Stimulated activated CD8-positive, alpha-beta memory T cell treated with anti-CD3 and anti-CD28 coated beads, Interleukin-2, amount 100 ng/mL, for 48 hours (primary cell): Measurements from ENCODE around the gene TSPO.

Experiments used
- DNase-seq, 2 donors: peaks; one replicate each; pipeline ENCODE4 v3.0.0-alpha.2; 2020; ENCODE audit warnings: low read depth in 2 of 2

TSPO gene

GRCh38 chr22:43159484-43160178, 8.3 kb downstream of the TSPO start:
- no peak for DNase-seq

DNA sequence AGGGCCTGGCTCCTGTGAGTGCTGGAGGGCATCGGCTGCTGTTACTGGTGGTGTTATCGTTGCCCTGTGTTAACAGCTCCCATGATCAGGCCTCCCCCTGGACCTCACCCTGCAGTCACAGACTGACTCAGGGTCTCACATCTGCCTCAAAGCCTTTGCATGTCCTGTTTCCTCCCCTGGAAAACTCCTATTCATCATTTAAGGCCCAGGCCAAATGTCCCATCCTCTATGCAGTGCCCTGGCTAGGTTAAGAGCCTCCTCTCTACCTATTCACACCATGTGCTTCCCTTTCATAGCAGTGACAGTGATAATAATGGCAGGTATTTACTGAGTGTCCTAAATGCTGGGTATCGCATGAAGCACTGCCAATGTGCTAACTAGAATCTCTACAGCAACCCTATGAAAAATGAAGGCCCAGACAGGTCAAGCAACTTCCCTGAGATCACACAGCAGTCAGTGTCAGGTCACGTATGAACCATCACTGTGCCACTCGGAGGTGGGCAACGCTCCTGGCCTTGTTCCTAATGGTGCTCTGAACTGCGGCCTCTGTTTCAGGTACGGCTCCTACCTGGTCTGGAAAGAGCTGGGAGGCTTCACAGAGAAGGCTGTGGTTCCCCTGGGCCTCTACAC, 9.3 kb downstream of the TSPO start:
- no peak for DNase-seq

GRCh38 chr22:43162412-43163150, 11.2 kb downstream of the TSPO start:
- no peak for DNase-seq

GRCh38 chr22:43163241-43163795, 12.0 kb downstream of the TSPO start:
- DNase-seq: no peak

- no peak for DNase-seq
Measured at GRCh38 chr22:43164636-43165035, 13.3 kb downstream of the TSPO start.

DNA sequence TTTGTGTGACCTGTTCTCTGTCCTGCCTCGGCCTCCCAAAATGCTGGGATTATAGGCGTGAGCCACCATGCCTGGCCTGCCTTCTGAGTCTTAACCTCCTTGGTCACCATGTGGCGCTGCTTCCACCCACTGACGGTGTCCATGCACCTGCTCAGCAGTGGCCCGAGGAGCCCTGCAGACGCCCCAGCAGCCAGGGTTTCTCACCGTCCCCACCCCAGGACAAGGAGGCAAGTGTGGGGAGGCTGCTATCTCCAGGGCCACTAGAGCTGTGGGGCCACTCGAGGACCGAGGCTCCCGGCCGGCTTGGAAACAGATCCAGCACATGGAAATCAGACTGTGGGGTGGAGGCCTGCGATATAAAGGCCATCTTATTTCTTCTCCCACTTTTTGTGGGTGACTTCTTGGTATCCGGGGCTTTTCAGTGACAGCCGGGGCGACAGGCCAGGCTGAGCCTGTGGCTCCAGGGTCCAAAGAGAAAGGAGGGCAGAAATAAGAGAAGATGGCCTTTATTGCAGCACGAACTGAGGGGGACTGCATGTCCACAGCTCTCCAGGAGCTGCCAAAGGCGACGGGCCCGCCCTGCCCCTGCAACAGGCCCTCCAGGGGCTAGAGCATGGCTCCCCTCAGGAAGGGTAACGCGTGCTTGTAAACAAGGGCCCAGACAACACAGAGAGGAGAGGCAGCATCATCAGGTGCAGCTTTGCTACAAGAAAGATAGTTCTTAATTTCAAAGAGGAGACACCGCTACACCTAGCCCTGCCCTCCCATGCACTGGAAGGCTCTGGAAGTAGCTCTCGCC, 15.0 kb downstream of the TSPO start:
- no peak for DNase-seq

DNA sequence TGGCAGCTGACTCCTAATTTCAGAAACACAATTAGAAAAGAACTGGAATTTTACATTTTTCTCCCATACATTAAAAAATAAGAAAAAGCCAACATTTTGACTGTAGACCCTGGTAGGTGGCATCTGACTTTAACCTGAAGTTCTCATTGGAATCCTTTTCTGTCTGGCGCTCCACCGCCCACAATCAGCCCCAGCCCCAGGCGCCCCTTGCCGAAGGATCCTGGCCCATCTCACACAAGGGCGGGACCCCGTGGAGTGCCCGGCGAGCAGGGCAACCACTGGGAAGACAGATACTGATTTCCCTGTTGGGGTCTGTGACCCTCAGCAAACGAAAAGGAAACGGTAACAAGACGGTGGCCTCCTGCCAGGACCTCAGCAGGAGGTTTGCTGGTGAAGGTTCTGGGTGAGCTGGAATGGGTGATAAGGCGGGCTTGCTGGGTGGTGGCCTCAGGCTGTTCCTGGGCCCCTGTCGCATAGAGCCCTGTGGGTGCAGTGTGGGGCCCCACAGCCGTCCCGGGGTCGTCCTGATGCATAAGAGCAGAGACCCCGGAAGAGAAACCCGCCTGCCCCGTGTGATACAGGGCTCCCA, 15.7 kb downstream of the TSPO start:
- no peak for DNase-seq

- DNase-seq: no peak
Measured at GRCh38 chr22:43168471-43169309, 17.3 kb downstream of the TSPO start.

DNA sequence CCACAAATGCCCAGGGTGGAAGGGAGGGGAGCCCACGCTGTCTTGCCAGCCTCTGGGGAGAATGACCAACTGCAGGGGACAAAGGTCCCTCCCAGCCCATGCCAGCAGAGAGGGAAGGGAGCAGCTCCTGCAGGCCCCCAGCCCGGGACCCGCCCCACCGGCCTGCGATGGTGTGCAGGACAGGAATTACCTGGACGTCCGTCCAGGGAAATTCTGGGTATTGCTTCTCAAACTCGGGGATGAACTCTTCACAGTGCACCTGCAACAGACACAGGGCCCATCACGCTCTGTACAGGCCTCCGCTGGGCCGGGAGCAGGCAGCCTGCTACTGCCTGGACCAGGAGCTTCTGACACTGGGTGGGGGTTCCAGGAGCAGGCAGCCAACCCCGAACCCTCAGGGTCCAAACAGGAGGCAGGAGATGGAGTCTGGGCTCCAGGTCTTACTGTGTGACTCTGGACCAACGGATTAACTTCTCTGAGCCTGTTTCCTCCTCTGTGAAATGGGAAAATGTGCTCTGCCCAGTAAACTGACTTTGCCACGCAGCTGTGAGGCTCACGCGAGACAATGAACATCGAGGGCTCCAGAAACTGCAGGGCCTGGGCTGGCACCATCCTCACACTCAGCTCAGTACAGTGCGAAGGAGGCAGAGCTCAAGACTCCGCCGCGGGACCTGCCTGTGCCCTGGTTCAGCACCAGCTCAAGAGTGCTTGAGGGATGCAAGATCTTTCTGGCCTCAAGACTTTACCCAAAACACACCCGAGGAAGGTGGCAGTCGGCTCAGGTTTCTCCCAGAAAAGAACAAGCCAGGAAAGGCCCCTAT, 18.2 kb downstream of the TSPO start:
- DNase-seq: no peak

- DNase-seq: no peak
Measured at GRCh38 chr22:43170131-43170480, 18.7 kb downstream of the TSPO start.

DNA sequence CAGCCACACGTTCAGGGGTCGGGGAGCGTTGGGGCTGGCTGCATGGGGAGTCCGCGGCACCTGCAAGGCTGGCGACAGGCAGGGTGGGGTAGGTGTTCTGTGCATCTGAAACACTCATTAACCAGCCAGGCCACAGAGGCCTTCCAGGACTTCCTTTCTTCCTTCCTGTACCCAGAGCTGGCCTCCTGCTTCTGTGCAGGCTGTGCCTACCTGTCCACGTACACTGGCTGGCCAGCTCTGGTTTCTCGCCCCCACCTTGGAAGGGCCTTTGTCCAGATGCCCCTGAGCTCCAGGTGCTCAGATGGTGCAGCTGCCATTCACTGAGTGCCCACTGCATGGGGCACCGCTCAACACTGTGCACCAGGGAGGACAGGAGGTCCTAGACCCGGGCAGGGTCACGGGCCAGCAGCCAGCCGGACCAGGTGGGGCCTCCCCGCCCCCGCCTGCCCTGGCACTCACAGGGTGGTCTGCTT, 19.7 kb downstream of the TSPO start:
- no peak for DNase-seq

GRCh38 chr22:43171607-43172006, 20.2 kb downstream of the TSPO start:
- DNase-seq: no peak

GRCh38 chr22:43172191-43172590, 20.8 kb downstream of the TSPO start:
- DNase-seq: no peak

DNA sequence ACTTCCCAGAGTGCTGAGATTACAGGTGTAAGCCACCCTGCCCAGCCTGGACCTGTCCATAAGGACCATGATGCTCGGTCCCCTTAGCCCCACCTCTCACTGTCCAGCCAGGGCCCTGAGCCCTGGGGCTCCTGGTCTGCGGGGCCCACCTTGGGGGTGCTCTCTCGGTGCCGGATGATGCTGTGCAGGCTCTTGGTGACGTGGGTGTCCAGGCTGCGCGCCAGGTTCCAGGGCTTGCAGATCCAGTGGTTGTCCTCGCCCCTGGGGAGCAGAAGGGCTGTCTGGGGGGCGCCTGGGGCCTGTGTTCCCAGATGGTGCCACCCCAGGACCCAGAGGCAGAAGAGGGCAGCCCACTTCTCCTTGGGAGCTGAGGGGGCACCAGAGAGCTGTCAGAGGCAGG, 22.2 kb downstream of the TSPO start:
- no peak for DNase-seq

DNA sequence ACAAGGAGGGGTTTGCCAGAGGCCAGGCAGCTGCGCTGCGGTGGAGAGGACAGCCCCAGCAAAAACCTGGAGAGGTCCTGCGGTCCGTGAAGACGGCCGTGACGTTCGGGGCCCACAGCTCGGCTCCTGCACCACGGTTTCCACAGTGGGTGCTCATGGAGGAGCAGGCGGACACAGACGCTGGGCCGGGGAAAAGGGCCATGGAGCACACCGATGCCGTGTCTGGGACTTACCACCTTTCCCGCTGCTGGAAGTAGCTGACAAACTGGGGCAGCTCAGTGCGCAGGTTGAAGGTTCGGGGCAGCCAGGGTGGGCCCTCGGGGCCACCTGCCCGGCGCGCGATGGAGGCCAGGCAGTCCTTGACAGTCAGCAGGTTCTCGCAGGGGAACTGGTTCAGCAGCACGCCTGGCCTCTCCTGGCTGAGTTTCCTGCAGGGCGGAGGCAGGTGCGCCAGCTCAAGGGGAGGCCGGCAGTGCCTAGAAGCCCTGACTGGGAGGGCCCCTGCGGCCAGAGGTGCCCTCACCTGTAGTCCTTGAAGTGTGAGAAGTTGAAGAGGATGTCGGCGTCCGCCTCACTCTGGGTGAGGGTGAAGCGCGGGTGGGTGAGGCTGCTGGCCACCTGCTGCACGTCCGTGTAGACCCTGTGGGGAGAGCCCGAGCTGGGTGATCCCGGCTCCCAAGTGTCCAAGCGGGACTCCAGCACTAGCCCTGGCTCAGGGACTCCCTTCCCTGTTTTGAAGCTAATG, 22.8 kb downstream of the TSPO start:
- DNase-seq: no peak

DNA sequence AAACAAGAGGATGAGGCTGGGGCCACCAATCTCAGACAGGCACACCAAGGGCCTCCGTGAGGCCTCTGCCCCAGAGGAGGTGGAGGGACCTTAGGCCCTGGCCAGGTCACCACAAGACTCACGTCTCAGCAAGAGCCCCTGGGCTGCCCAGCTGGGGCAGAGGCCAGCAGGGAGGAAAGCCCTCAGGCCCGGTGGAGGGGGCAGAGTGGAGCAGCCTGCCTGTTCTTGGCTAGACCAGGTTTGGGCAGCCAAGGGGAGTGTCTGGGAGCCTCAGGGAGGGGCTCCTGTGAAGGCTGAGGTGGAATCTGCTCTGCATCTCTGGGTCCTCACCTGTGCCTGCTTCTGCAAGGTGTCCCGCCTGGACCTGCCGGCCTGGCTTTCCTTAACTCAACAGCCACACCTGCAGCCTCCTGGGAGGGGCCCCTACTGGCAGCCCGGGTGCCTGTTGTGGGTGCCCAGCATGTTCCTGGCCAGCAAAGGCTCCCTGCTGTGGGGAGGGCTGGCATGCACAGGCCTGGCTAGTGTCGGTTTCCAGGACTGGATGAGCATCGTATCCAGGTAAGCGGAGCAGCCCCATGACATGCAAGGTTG, 23.7 kb downstream of the TSPO start:
- DNase-seq: no peak

GRCh38 chr22:43176090-43176489, 24.7 kb downstream of the TSPO start:
- no peak for DNase-seq

DNA sequence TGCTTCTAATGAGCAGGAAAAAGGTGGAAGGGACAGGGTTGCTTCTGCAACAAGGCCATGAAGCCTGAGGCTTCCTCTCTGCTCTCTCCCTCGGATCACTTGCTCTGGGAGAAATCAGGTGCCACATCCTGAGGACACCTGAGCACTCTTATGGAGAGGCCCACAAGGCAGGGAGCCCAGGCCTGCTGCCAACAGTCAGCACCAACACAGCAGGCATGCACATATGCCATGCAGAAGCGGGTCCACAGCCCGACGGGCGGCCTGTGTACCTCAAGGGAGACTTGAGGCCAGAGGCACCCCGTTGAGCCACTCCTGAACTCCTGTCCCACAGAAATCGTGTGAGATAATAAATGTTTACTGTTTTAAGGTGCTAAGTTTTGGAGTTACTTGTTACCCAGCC, 26.1 kb downstream of the TSPO start:
- no peak for DNase-seq
